Osteocyte (in vitro differentiated cells): ENCODE measurements around the gene ASB16. TPM values are rescaled to one million over a fixed set of nuclear protein-coding genes. Genes with fewer than 3 reads are reported as not detected.
A peak's percentile ranks its signal among the peaks of the same experiment; 100 is the strongest.

Experiments
- DNase-seq: peaks from one replicate; pipeline ENCODE4 v3.0.0; 2021; ENCODE audit warnings: mixed read lengths; ENCODE audit not compliant: unreplicated experiment; ENCODE audit errors: extremely low spot score
- H3K27ac Mint-ChIP-seq: one replicate; pipeline ENCODE4 v1.8.0; 2021; ENCODE audit warnings: mild to moderate bottlenecking, mixed read lengths; ENCODE audit not compliant: unreplicated experiment
- H3K27me3 Mint-ChIP-seq: one replicate; pipeline ENCODE4 v1.8.0; 2021; ENCODE audit warnings: mixed read lengths; ENCODE audit not compliant: unreplicated experiment
- H3K36me3 Mint-ChIP-seq: one replicate; pipeline ENCODE4 v1.8.0; 2021; ENCODE audit warnings: mixed read lengths; ENCODE audit not compliant: unreplicated experiment
- H3K4me1 Mint-ChIP-seq: one replicate; pipeline ENCODE4 v1.8.0; 2021; ENCODE audit warnings: mixed read lengths; ENCODE audit not compliant: unreplicated experiment
- H3K4me3 Mint-ChIP-seq: one replicate; pipeline ENCODE4 v1.8.0; 2021; ENCODE audit warnings: mild to moderate bottlenecking, moderate library complexity, mixed read lengths; ENCODE audit not compliant: unreplicated experiment
- H3K9me3 Mint-ChIP-seq: one replicate; pipeline ENCODE4 v1.8.0; 2021; ENCODE audit warnings: mixed read lengths; ENCODE audit not compliant: unreplicated experiment
- CTCF ChIP-seq: fragments of 200-600 bp; sonication (generic); IDR thresholded peaks from 2 replicates; pipeline ENCODE4 v1.5.0; 2021; ENCODE audit warnings: antibody characterized with exemption, mild to moderate bottlenecking, moderate library complexity
- total RNA-seq: library from RNA; stranded (reverse); gene quantifications from 2 replicates; pipeline ENCODE4 v1.2.1, GENCODE V29; 2021

Gene ASB16
- total RNA-seq, 1 donor from 2014 or later: not detected

GRCh38 chr17:44214896-44215295 is 44.4 kb downstream of the ASB16 start:
- H3K27me3 Mint-ChIP-seq: no peaks in the 10 kb centered on the region
- no peak for TF ChIP-seq CTCF

GRCh38 chr17:44216173-44216572 is 45.7 kb downstream of the ASB16 start:
- H3K36me3 Mint-ChIP-seq: peaks cover 31% of the 10 kb centered on the region
- no peak overlapping the region for H3K4me3 Mint-ChIP-seq
- no peaks in the 10 kb centered on the region for H3K9me3 Mint-ChIP-seq
- TF ChIP-seq CTCF: no peak
- H3K27me3 Mint-ChIP-seq: no peaks in the 10 kb centered on the region
- H3K4me1 Mint-ChIP-seq: peaks cover 15% of the 10 kb centered on the region
- H3K27ac Mint-ChIP-seq: no peak overlapping the region
- no peak for DNase-seq

More at GRCh38 chr17:44214896-44215295, 44.4 kb downstream of the ASB16 start:
- Mint-ChIP-seq H3K9me3 (no peaks in the 10 kb centered on the region), H3K4me1 (peaks cover 15% of the 10 kb centered on the region), H3K36me3 (peaks cover 33% of the 10 kb centered on the region), H3K4me3 (no peak overlapping the region), H3K27ac (no peak overlapping the region)
- DNase-seq: no peak

- H3K36me3 Mint-ChIP-seq: peaks cover 28% of the 10 kb centered on the region
- no peaks in the 10 kb centered on the region for H3K9me3 Mint-ChIP-seq
- DNase-seq: no peak
- no peak for TF ChIP-seq CTCF
- peaks cover 16% of the 10 kb centered on the region for H3K4me1 Mint-ChIP-seq
- no peaks in the 10 kb centered on the region for H3K27me3 Mint-ChIP-seq
- H3K4me3 Mint-ChIP-seq: peak overlapping the region; percentile 35
- peak overlapping the region; percentile 10 for H3K27ac Mint-ChIP-seq
Observed at GRCh38 chr17:44216694-44217093, 46.2 kb downstream of the ASB16 start.

- no peak for TF ChIP-seq CTCF
- DNase-seq: no peak
- peaks cover 28% of the 10 kb centered on the region for H3K36me3 Mint-ChIP-seq
- no peaks in the 10 kb centered on the region for H3K9me3 Mint-ChIP-seq
- peak overlapping the region; percentile 55 for H3K27ac Mint-ChIP-seq
- peaks cover 26% of the 10 kb centered on the region for H3K4me1 Mint-ChIP-seq
- no peaks in the 10 kb centered on the region for H3K27me3 Mint-ChIP-seq
- peak overlapping the region; percentile 68 for H3K4me3 Mint-ChIP-seq
Observed at GRCh38 chr17:44217738-44218343, 47.3 kb downstream of the ASB16 start.

- Mint-ChIP-seq H3K4me1 (peaks cover 30% of the 10 kb centered on the region), H3K36me3 (peaks cover 23% of the 10 kb centered on the region), H3K4me3 (peak overlapping the region; percentile 68), H3K27ac (peak overlapping the region; percentile 55), H3K27me3 (no peaks in the 10 kb centered on the region), H3K9me3 (no peaks in the 10 kb centered on the region)
- peak; percentile 70 for TF ChIP-seq CTCF
- peak; percentile 96 for DNase-seq
Observed at GRCh38 chr17:44218344-44219107, 48.0 kb downstream of the ASB16 start.
